HepG2 (cell line): ENCODE results near the gene LGALS14. TPM values are rescaled to one million over a fixed set of nuclear protein-coding genes. Genes with fewer than 3 reads are reported as not detected.
A peak's percentile ranks its signal among the peaks of the same experiment; 100 is the strongest.

Experiments
- FOXP1 ChIP-seq, 2 experiments: fragments of 450-650 bp in 1 of 2; IDR thresholded peaks; 2 replicates each; pipeline ENCODE4 v1.6.1; 2017 to 2018; ENCODE audit warnings: antibody characterized with exemption in 1 of 2
- HNF1A ChIP-seq, 2 experiments: sonication (generic) in 1 of 2; formaldehyde crosslinking in 1 of 2; IDR thresholded peaks; 2 replicates each; pipeline versions ENCODE4 v1.4.0 to v1.6.1; 2016 to 2020; ENCODE audit warnings: borderline replicate concordance in 1 of 2, low read depth in 1 of 2, mild to moderate bottlenecking in 1 of 2, missing genetic modification reagents in 1 of 2
- NFAT5 ChIP-seq: sonication (generic); formaldehyde crosslinking; IDR thresholded peaks from 2 replicates; pipeline ENCODE4 v1.4.0; 2020; ENCODE audit warnings: missing genetic modification reagents
- PITX1 ChIP-seq: sonication (generic); formaldehyde crosslinking; IDR thresholded peaks from 2 replicates; pipeline ENCODE4 v1.5.1; 2020; ENCODE audit warnings: mild to moderate bottlenecking, missing genetic modification reagents
- SALL1 ChIP-seq: sonication (generic); formaldehyde crosslinking; IDR thresholded peaks from 2 replicates; pipeline ENCODE4 v1.8.0; 2022; ENCODE audit warnings: mild to moderate bottlenecking, missing genetic modification reagents
- TBL1XR1 ChIP-seq: fragments of 150-350 bp; IDR thresholded peaks from 2 replicates; pipeline ENCODE4 v1.6.1; 2014; ENCODE audit warnings: borderline replicate concordance, low read length; ENCODE audit not compliant: partially characterized antibody
- ZNF12 ChIP-seq: sonication (generic); formaldehyde crosslinking; IDR thresholded peaks from 2 replicates; pipeline ENCODE4 v1.5.0; 2020; ENCODE audit warnings: missing genetic modification reagents
- ZNF609 ChIP-seq: sonication (generic); formaldehyde crosslinking; IDR thresholded peaks from 2 replicates; pipeline ENCODE4 v1.4.0; 2020; ENCODE audit warnings: mild to moderate bottlenecking, missing genetic modification reagents, borderline replicate concordance
- polyA plus RNA-seq, 8 experiments: library from polyadenylated mRNA; depleted of rRNA in 3 of 8; stranded (reverse) in 7 of 8; unstranded in 1 of 8; fragments of >200 nt; fragmentation: Illumina TruSeq in 4 of 8; extraction: Trizol in 4 of 8; gene quantifications; 2 replicates each; pipeline versions ENCODE4 v1.2.1 to v1.2.3, GENCODE V29; 2011 to 2016; ENCODE audit warnings: low read depth in 4 of 8, missing spikeins in 1 of 8, mixed read lengths in 1 of 8; ENCODE audit not compliant: insufficient read depth in 1 of 8
- total RNA-seq, 5 experiments: library from RNA; depleted of rRNA; stranded (reverse); fragments of >200 nt; fragmentation: Illumina TruSeq; extraction: Trizol; gene quantifications; 2 replicates each; pipeline ENCODE4 v1.2.3, GENCODE V29; 2016; ENCODE audit warnings: low read depth in 1 of 5
- TF ChIP-seq, protein P1 (sequence below): sonication (generic); formaldehyde crosslinking; conservative IDR thresholded peaks from 2 replicates; pipeline ENCODE4 v1.4.0; 2020; ENCODE audit warnings: mild to moderate bottlenecking, missing genetic modification reagents, moderate library complexity

The LGALS14 gene
- total and polyA plus RNA-seq, 2 of the 13 experiments (the other 11 are each of a cell fraction or from before 2014, with no cell fraction given): not detected

DNA sequence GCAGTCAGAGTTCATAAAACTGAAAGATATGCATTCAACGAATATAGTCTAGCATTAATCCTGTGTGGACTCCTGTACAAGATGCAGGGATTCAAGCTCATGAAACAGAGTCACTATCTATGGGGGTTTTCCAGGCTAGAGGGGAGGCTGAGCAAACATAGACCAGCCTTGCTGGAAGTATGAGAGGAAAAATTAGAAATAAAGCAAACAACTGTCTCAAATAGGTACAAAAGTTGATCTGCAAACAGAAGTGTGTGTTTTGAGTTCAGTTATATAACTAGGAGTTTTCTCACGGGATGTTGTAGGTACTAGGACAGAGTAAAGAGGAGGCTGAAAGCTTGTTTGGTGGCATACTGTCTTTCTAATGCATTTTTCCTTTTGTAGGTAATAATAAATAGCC is 8.5 kb upstream of the LGALS14 start (continued):
- TF ChIP-seq SALL1 (CRISPR knock-in tag) (peak; percentile 76; the same call in 1 of the 2 replicates), TBL1XR1 (peak; percentile 15), HNF1A (IDR thresholded peaks at IDR 0.05; ENCODE audit: low read depth) (no peak), HNF1A (CRISPR knock-in tag; IDR thresholded peaks at IDR 0.05; ENCODE audit: borderline replicate concordance) (no peak), PITX1 (peak; percentile 44; the same call in 1 of the 2 replicates), NFAT5 (no peak), FOXP1 (IDR thresholded peaks at IDR 0.05) (no peak), FOXP1 (CRISPR knock-in tag; IDR thresholded peaks at IDR 0.05) (peak; percentile 43; the same call in 1 of the 2 replicates), ZNF609 (CRISPR knock-in tag) (peak; percentile 58; the same call in 1 of the 2 replicates), ZNF12 (CRISPR knock-in tag) (0 out of 2 replicates have a peak, but pooled peaks have one; percentile 23)
- TF ChIP-seq, protein P1, sequence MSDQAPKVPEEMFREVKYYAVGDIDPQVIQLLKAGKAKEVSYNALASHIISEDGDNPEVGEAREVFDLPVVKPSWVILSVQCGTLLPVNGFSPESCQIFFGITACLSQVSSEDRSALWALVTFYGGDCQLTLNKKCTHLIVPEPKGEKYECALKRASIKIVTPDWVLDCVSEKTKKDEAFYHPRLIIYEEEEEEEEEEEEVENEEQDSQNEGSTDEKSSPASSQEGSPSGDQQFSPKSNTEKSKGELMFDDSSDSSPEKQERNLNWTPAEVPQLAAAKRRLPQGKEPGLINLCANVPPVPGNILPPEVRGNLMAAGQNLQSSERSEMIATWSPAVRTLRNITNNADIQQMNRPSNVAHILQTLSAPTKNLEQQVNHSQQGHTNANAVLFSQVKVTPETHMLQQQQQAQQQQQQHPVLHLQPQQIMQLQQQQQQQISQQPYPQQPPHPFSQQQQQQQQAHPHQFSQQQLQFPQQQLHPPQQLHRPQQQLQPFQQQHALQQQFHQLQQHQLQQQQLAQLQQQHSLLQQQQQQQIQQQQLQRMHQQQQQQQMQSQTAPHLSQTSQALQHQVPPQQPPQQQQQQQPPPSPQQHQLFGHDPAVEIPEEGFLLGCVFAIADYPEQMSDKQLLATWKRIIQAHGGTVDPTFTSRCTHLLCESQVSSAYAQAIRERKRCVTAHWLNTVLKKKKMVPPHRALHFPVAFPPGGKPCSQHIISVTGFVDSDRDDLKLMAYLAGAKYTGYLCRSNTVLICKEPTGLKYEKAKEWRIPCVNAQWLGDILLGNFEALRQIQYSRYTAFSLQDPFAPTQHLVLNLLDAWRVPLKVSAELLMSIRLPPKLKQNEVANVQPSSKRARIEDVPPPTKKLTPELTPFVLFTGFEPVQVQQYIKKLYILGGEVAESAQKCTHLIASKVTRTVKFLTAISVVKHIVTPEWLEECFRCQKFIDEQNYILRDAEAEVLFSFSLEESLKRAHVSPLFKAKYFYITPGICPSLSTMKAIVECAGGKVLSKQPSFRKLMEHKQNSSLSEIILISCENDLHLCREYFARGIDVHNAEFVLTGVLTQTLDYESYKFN: peak; percentile 84
